ENCODE results near the gene KIFC3. TPM values are rescaled to one million over a fixed set of nuclear protein-coding genes. Genes with fewer than 3 reads are reported as not detected.
"Not testable (repeated sequence)": the region's sequence is repeated elsewhere in the genome, so short reads cannot be mapped to it uniquely, and the experiment has no call there.

The KIFC3 gene
- 10 to 100 TPM; 24.3 to 36.4 TPM for total RNA-seq
- 10 to 100 TPM; 53.6 to 55.7 TPM for polyA plus RNA-seq (ENCODE audit: insufficient read length in 2 of 2)
- long read RNA-seq, donor 1, transcript KIFC3-201 (19 exons, 3,427 nt): major isoform, 9 of 36 reads
- long read RNA-seq, donor 1, partial matches to known transcripts: 25 of 36 reads
- long read RNA-seq, donor 1, other reads (novel, unspliced or antisense): 0 of 36 reads
- long read RNA-seq, donor 2, partial matches to known transcripts: 0 of 2 reads
- long read RNA-seq, donor 2, other reads (novel, unspliced or antisense): 0 of 2 reads
- long read RNA-seq, donor 3, partial matches to known transcripts: 0 of 2 reads
- long read RNA-seq, donor 3, other reads (novel, unspliced or antisense): 0 of 2 reads
- long read RNA-seq, donor 4, partial matches to known transcripts: 0 of 3 reads
- long read RNA-seq, donor 4, other reads (novel, unspliced or antisense): 0 of 3 reads

- H3K4me3 ChIP-seq (ENCODE audit: low read depth, low read length): peak within 1 kb of the TSS; percentile 69
- H3K4me1 ChIP-seq (ENCODE audit: control insufficient read depth, insufficient read depth, low read length): peaks cover 79% of the 10 kb centered on the region
- DNase-seq (ENCODE audit: low read depth in 4 of 6, low spot score in 6 of 6): peak; percentile 70 to 96 (median 74)
- H3K27ac ChIP-seq (ENCODE audit: low read depth, low read length): peak within 1 kb of the TSS; percentile 95
- no peaks in the 10 kb centered on the region for H3K9me3 ChIP-seq (ENCODE audit: control insufficient read depth, insufficient read depth, low read length)
- peaks cover 9% of the 10 kb centered on the region for H3K36me3 ChIP-seq (ENCODE audit: control insufficient read depth, insufficient read depth, low read length)
- H3K27me3 ChIP-seq (ENCODE audit: control insufficient read depth, insufficient read depth, low read length): no peaks in the 10 kb centered on the region
- WGBS (ENCODE audit: insufficient coverage): 3% methylated on average over 78 of the region's 78 CpGs
Measured at GRCh38 chr16:57802341-57803133, at the start of gene KIFC3. KIFC3 (minus strand) TSS chr16:57802491; CDS start chr16:57798243, 4,248 bp downstream.

- no peak for DNase-seq (ENCODE audit: low read depth in 4 of 6, low spot score in 6 of 6)
- Histone ChIP-seq H3K27ac (ENCODE audit: low read depth, low read length) (no peak overlapping the region), H3K27me3 (ENCODE audit: control insufficient read depth, insufficient read depth, low read length) (no peaks in the 10 kb centered on the region), H3K4me1 (ENCODE audit: control insufficient read depth, insufficient read depth, low read length) (no peaks in the 10 kb centered on the region), H3K9me3 (ENCODE audit: control insufficient read depth, insufficient read depth, low read length) (no peaks in the 10 kb centered on the region), H3K36me3 (ENCODE audit: control insufficient read depth, insufficient read depth, low read length) (no peaks in the 10 kb centered on the region), H3K4me3 (ENCODE audit: low read depth, low read length) (no peak overlapping the region)
- WGBS (ENCODE audit: insufficient coverage): 100% methylated on average over 3 of the region's 5 CpGs
Measured at GRCh38 chr16:57848181-57848580, 45.9 kb upstream of the KIFC3 start.

GRCh38 chr16:57846931-57847330 lies 44.6 kb upstream of the KIFC3 start:
- H3K4me1 ChIP-seq (ENCODE audit: control insufficient read depth, insufficient read depth, low read length); H3K4me3 ChIP-seq (ENCODE audit: low read depth, low read length); H3K27ac ChIP-seq (ENCODE audit: low read depth, low read length); H3K27me3 ChIP-seq (ENCODE audit: control insufficient read depth, insufficient read depth, low read length); H3K9me3 ChIP-seq (ENCODE audit: control insufficient read depth, insufficient read depth, low read length); DNase-seq (ENCODE audit: low read depth in 4 of 6, low spot score in 6 of 6); H3K36me3 ChIP-seq (ENCODE audit: control insufficient read depth, insufficient read depth, low read length): not testable (repeated sequence)
- 86% methylated on average over 5 of the region's 6 CpGs for whole genome bisulfite sequencing (ENCODE audit: insufficient coverage)

GRCh38 chr16:57846078-57846697 lies 43.9 kb upstream of the KIFC3 start:
- H3K27ac ChIP-seq (ENCODE audit: low read depth, low read length): no peak overlapping the region
- no peaks in the 10 kb centered on the region for H3K9me3 ChIP-seq (ENCODE audit: control insufficient read depth, insufficient read depth, low read length)
- H3K36me3 ChIP-seq (ENCODE audit: control insufficient read depth, insufficient read depth, low read length): no peaks in the 10 kb centered on the region
- DNase-seq (ENCODE audit: low read depth in 4 of 6, low spot score in 6 of 6): peak in 2 of 6 donors; percentile 27 to 42
- H3K27me3 ChIP-seq (ENCODE audit: control insufficient read depth, insufficient read depth, low read length): no peaks in the 10 kb centered on the region
- no peaks in the 10 kb centered on the region for H3K4me1 ChIP-seq (ENCODE audit: control insufficient read depth, insufficient read depth, low read length)
- WGBS (ENCODE audit: insufficient coverage): 47% methylated on average over 4 of the region's 9 CpGs
- H3K4me3 ChIP-seq (ENCODE audit: low read depth, low read length): no peak overlapping the region

GRCh38 chr16:57845115-57845514 lies 42.8 kb upstream of the KIFC3 start:
- Histone ChIP-seq H3K4me3 (ENCODE audit: low read depth, low read length) (no peak overlapping the region), H3K4me1 (ENCODE audit: control insufficient read depth, insufficient read depth, low read length) (no peaks in the 10 kb centered on the region), H3K36me3 (ENCODE audit: control insufficient read depth, insufficient read depth, low read length) (no peaks in the 10 kb centered on the region), H3K27me3 (ENCODE audit: control insufficient read depth, insufficient read depth, low read length) (no peaks in the 10 kb centered on the region), H3K27ac (ENCODE audit: low read depth, low read length) (no peak overlapping the region), H3K9me3 (ENCODE audit: control insufficient read depth, insufficient read depth, low read length) (no peaks in the 10 kb centered on the region)
- no peak for DNase-seq (ENCODE audit: low read depth in 4 of 6, low spot score in 6 of 6)
- WGBS (ENCODE audit: insufficient coverage): 86% methylated on average over 8 of the region's 8 CpGs

- H3K9me3 ChIP-seq (ENCODE audit: control insufficient read depth, insufficient read depth, low read length): no peaks in the 10 kb centered on the region
- 68% methylated on average over 6 of the region's 10 CpGs for WGBS (ENCODE audit: insufficient coverage)
- no peaks in the 10 kb centered on the region for H3K36me3 ChIP-seq (ENCODE audit: control insufficient read depth, insufficient read depth, low read length)
- H3K27me3 ChIP-seq (ENCODE audit: control insufficient read depth, insufficient read depth, low read length): no peaks in the 10 kb centered on the region
- H3K4me3 ChIP-seq (ENCODE audit: low read depth, low read length): no peak overlapping the region
- H3K27ac ChIP-seq (ENCODE audit: low read depth, low read length): no peak overlapping the region
- DNase-seq (ENCODE audit: low read depth in 4 of 6, low spot score in 6 of 6): no peak
- H3K4me1 ChIP-seq (ENCODE audit: control insufficient read depth, insufficient read depth, low read length): no peaks in the 10 kb centered on the region
Measured at GRCh38 chr16:57844416-57845030, 42.2 kb upstream of the KIFC3 start.

- no peaks in the 10 kb centered on the region for H3K36me3 ChIP-seq (ENCODE audit: control insufficient read depth, insufficient read depth, low read length)
- H3K27ac ChIP-seq (ENCODE audit: low read depth, low read length): no peak overlapping the region
- no peaks in the 10 kb centered on the region for H3K27me3 ChIP-seq (ENCODE audit: control insufficient read depth, insufficient read depth, low read length)
- H3K4me1 ChIP-seq (ENCODE audit: control insufficient read depth, insufficient read depth, low read length): no peaks in the 10 kb centered on the region
- no peaks in the 10 kb centered on the region for H3K9me3 ChIP-seq (ENCODE audit: control insufficient read depth, insufficient read depth, low read length)
- 100% methylated on average over 1 of the region's 1 CpG for WGBS (ENCODE audit: insufficient coverage)
- no peak overlapping the region for H3K4me3 ChIP-seq (ENCODE audit: low read depth, low read length)
- DNase-seq (ENCODE audit: low read depth in 4 of 6, low spot score in 6 of 6): no peak
Measured at GRCh38 chr16:57843400-57843799, 41.1 kb upstream of the KIFC3 start.

GRCh38 chr16:57842601-57843000 lies 40.3 kb upstream of the KIFC3 start:
- Histone ChIP-seq H3K4me3 (ENCODE audit: low read depth, low read length) (no peak overlapping the region), H3K27ac (ENCODE audit: low read depth, low read length) (no peak overlapping the region), H3K27me3 (ENCODE audit: control insufficient read depth, insufficient read depth, low read length) (no peaks in the 10 kb centered on the region), H3K4me1 (ENCODE audit: control insufficient read depth, insufficient read depth, low read length) (peaks cover 7% of the 10 kb centered on the region), H3K9me3 (ENCODE audit: control insufficient read depth, insufficient read depth, low read length) (no peaks in the 10 kb centered on the region), H3K36me3 (ENCODE audit: control insufficient read depth, insufficient read depth, low read length) (no peaks in the 10 kb centered on the region)
- 100% methylated on average over 2 of the region's 5 CpGs for WGBS (ENCODE audit: insufficient coverage)
- DNase-seq (ENCODE audit: low read depth in 4 of 6, low spot score in 6 of 6): no peak

GRCh38 chr16:57840833-57841232 lies 38.5 kb upstream of the KIFC3 start:
- Histone ChIP-seq H3K27ac (ENCODE audit: low read depth, low read length) (no peak overlapping the region), H3K4me1 (ENCODE audit: control insufficient read depth, insufficient read depth, low read length) (peaks cover 8% of the 10 kb centered on the region), H3K27me3 (ENCODE audit: control insufficient read depth, insufficient read depth, low read length) (no peaks in the 10 kb centered on the region), H3K9me3 (ENCODE audit: control insufficient read depth, insufficient read depth, low read length) (no peaks in the 10 kb centered on the region), H3K4me3 (ENCODE audit: low read depth, low read length) (no peak overlapping the region), H3K36me3 (ENCODE audit: control insufficient read depth, insufficient read depth, low read length) (no peaks in the 10 kb centered on the region)
- WGBS (ENCODE audit: insufficient coverage): 94% methylated on average over 8 of the region's 8 CpGs
- no peak for DNase-seq (ENCODE audit: low read depth in 4 of 6, low spot score in 6 of 6)
